DND-41 (cell line): ENCODE data around the gene SLC7A7.
"Not testable (repeated sequence)": the region's sequence is repeated elsewhere in the genome, so short reads cannot be mapped to it uniquely, and the experiment has no call there.

Experiments
- ATAC-seq: fragments of 200-7000 bp; cut with Tn5 transposase; 3 replicates; pipeline ENCODE4 v1.9.1; 2021; ENCODE audit warnings: low read depth; ENCODE audit not compliant: insufficient read depth
- DNase-seq: peaks from one replicate; pipeline ENCODE4 v3.0.0-alpha.2; 2020
- H2AFZ ChIP-seq: 2 replicates; pipeline ENCODE4 v1.6.0; 2012; ENCODE audit warnings: low read depth, low read length
- H3K27ac ChIP-seq: 2 replicates; pipeline ENCODE4 v1.5.1; 2012; ENCODE audit warnings: low read length, inconsistent platforms
- H3K27me3 ChIP-seq: fragments of 200-600 bp; sonication (generic); 2 replicates; pipeline ENCODE4 v1.6.0; 2012; ENCODE audit warnings: low read length, mild to moderate bottlenecking, inconsistent platforms; ENCODE audit not compliant: insufficient read depth, poor library complexity
- H3K36me3 ChIP-seq: 2 replicates; pipeline ENCODE4 v1.5.1; 2012; ENCODE audit warnings: low read length, inconsistent platforms; ENCODE audit not compliant: insufficient read depth
- H3K4me1 ChIP-seq: 2 replicates; pipeline ENCODE4 v1.5.1; 2012; ENCODE audit warnings: mild to moderate bottlenecking, low read length; ENCODE audit not compliant: insufficient read depth
- H3K4me2 ChIP-seq: 2 replicates; pipeline ENCODE4 v1.6.0; 2012; ENCODE audit warnings: mild to moderate bottlenecking, moderate library complexity, low read length, inconsistent platforms; ENCODE audit not compliant: insufficient read depth
- H3K4me3 ChIP-seq, 2 experiments: fragments of 200-600 bp in 1 of 2; shearing (Covaris generic) in 1 of 2; 2 replicates each; pipeline ENCODE4 v1.5.1; 2012 to 2016; ENCODE audit warnings: inconsistent platforms in 2 of 2, low read length in 2 of 2, mild to moderate bottlenecking in 2 of 2, low read depth in 1 of 2, moderate library complexity in 1 of 2
- H3K79me2 ChIP-seq: 2 replicates; pipeline ENCODE4 v1.6.0; 2012; ENCODE audit warnings: low read length, inconsistent platforms; ENCODE audit not compliant: insufficient read depth
- H3K9ac ChIP-seq: 2 replicates; pipeline ENCODE4 v1.6.0; 2012; ENCODE audit warnings: low read depth, mild to moderate bottlenecking, inconsistent platforms, low read length, moderate library complexity
- H3K9me3 ChIP-seq: 2 replicates; pipeline ENCODE4 v1.5.1; 2012; ENCODE audit warnings: low read length, moderate library complexity, mild to moderate bottlenecking, inconsistent platforms; ENCODE audit not compliant: insufficient read depth, severe bottlenecking
- H4K20me1 ChIP-seq: 2 replicates; pipeline ENCODE4 v1.6.0; 2012; ENCODE audit warnings: low read length; ENCODE audit not compliant: insufficient read depth
- CTCF ChIP-seq: IDR thresholded peaks from 2 replicates; pipeline ENCODE4 v1.5.1; 2012; ENCODE audit warnings: borderline replicate concordance, low read length, moderate library complexity, mild to moderate bottlenecking; ENCODE audit not compliant: poor library complexity, severe bottlenecking; ENCODE audit errors: extremely low read depth
- EZH2 ChIP-seq: IDR thresholded peaks from 3 replicates; pipeline ENCODE4 v1.6.1; 2012; ENCODE audit warnings: borderline replicate concordance, low read depth, mild to moderate bottlenecking, moderate library complexity, low read length, inconsistent platforms; ENCODE audit not compliant: severe bottlenecking

Gene SLC7A7

DNA sequence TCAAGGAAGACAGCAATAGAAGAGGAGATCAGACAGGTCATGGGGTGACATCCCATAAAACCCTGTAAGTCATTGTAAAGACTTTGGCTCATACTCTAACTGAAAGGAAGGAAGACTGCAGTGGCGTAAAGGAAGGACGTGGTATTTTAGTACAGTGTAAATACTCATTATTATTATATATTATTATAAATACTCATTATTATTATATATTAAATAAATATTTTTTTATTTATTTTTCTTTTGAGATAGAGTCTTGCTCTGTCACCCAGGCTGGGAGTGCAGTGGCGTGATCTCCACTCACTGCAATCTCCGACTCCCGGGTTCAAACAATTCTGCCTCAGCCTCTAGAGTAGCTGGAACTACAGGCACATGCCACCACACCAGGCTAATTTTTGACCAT, 41.2 kb upstream of the SLC7A7 start:
- Histone ChIP-seq H3K9me3 (no peaks in the 10 kb centered on the region), H2AFZ (no peak overlapping the region), H3K4me3 (no peak overlapping the region), H3K27me3 (peaks cover 17% of the 10 kb centered on the region), H3K27ac (no peak overlapping the region), H3K36me3 (no peaks in the 10 kb centered on the region), H3K9ac (no peak overlapping the region), H4K20me1 (peaks cover 2% of the 10 kb centered on the region; the same call in 1 of the 2 replicates), H3K4me2 (no peak overlapping the region), H3K79me2 (no peaks in the 10 kb centered on the region), H3K4me1 (peaks cover 9% of the 10 kb centered on the region)
- TF ChIP-seq CTCF (no peak), EZH2 (no peak)
- ATAC-seq = no peak
- no peak for DNase-seq

GRCh38 chr14:22854963-22855724, 39.9 kb upstream of the SLC7A7 start:
- Histone ChIP-seq H3K4me2 (no peak overlapping the region), H3K9ac (no peak overlapping the region), H4K20me1 (peaks cover 9% of the 10 kb centered on the region; the same call in 1 of the 2 replicates), H3K27me3 (peaks cover 21% of the 10 kb centered on the region), H2AFZ (no peak overlapping the region), H3K36me3 (no peaks in the 10 kb centered on the region), H3K4me1 (peaks cover 9% of the 10 kb centered on the region), H3K27ac (no peak overlapping the region), H3K9me3 (no peaks in the 10 kb centered on the region), H3K79me2 (no peaks in the 10 kb centered on the region), H3K4me3 (no peak overlapping the region)
- DNase-seq = no peak
- TF ChIP-seq EZH2 (no peak), CTCF (no peak)
- no peak for ATAC-seq

- H3K36me3 ChIP-seq, H3K79me2 ChIP-seq, ATAC-seq, DNase-seq, H3K4me1 ChIP-seq, H2AFZ ChIP-seq, H3K9me3 ChIP-seq, H3K27ac ChIP-seq, H3K4me3 ChIP-seq, H3K4me2 ChIP-seq, H3K9ac ChIP-seq: not testable (repeated sequence)
- Histone ChIP-seq H3K27me3 (peaks cover 26% of the 10 kb centered on the region), H4K20me1 (peaks cover 15% of the 10 kb centered on the region)
These were observed 39.1 kb upstream of the SLC7A7 start for GRCh38 chr14:22854296-22854695.

DNA sequence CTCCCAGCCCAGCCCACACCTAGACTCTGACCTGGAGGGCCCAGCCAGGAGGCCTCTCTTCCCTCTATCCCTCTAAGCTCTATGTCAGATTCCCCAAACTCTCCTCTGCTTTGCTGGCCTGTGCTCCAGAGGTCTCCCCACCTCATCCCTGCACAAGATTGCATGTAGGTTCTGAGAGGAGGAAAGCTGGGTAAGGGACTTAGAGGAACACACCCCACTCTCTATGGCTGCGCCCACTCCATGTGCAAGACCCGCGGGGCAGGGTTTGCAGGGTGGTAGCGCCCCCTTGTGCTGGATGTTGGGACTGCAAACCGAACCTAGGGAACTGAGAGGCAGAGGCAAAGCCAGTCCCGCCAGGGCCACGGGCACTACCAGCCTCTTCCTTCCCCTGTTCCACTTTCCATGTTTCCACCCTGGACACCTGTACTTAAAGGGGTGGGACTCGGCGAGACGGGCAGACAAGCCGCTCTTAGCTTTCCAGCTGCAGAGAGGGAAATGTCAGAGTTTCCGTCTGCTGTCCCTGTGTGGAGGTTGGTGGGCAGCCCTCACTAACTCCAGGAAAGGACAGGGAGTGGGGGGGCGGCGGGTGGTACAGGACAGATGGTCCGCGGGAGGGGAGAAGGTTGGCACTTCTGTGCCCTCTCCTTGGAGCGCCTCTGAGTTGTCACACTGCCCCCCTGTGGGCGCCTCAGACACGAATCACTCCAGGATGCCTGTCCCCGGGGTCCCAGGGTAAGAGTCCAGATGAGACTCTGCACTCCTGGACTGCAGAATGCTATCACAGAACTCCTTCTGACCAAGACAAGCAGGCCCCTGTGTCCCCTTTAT, 37.9 kb upstream of the SLC7A7 start:
- Histone ChIP-seq H3K9ac (peak overlapping the region; percentile 36; the same call in 1 of the 2 replicates), H3K79me2 (no peaks in the 10 kb centered on the region), H3K4me1 (peaks cover 9% of the 10 kb centered on the region), H4K20me1 (peaks cover 16% of the 10 kb centered on the region), H3K36me3 (no peaks in the 10 kb centered on the region), H3K4me2 (peak overlapping the region; percentile 72), H3K27me3 (peaks cover 32% of the 10 kb centered on the region), H3K4me3 (peak overlapping the region in 1 of 2 experiments; percentile 46; a peak in 2 of 4 replicates), H2AFZ (peak overlapping the region; percentile 59), H3K27ac (peak overlapping the region; percentile 38), H3K9me3 (no peaks in the 10 kb centered on the region)
- DNase-seq = peak; percentile 88
- ATAC-seq = peak; percentile 91
- TF ChIP-seq CTCF (peak; percentile 95), EZH2 (no peak)
